HG02571 (cell line): ENCODE data around the gene DVL2.
"Not testable (repeated sequence)": the region's sequence is repeated elsewhere in the genome, so short reads cannot be mapped to it uniquely, and the experiment has no call there.

Experiments used
- ATAC-seq: cut with Tn5 transposase; IDR thresholded peaks from one replicate; pipeline ENCODE4 v1.9.1; 2021; ENCODE audit warnings: mild to moderate bottlenecking, moderate library complexity; ENCODE audit not compliant: unreplicated experiment

Gene DVL2

DNA sequence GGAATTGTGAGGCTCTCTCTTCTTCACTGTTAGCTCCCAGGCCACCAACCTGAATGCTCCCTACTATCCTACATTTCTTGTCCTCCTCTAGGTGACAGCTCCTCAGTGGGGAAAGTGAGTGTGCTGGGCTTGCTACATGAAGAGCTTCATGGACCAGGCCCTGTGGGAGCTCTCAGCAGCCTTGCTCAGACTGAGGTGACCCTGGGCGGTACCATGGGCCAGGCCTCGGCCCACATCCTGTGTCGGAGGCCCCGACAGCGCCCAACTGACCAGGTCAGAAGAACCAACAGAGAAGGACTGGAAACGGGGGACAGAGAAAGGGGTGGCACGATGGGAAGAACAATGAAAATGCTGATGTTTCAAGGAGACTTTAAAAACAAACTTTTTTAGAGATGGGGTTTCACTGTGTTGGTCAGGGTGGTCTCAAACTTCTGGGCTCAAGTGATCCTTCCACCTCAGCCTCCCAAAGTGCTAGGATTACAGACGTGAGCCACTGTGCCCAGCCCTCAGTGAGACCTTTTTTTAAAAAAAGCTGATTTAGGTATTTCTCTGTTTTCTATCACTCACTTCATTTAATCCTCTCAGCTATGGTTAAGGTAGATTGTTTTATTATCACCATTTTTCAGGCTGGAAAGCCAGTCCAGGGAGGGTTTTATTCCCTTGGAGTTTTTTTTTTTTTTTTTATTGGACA lies 22.6 kb upstream of the DVL2 start:
- ATAC-seq, result no peak

DNA sequence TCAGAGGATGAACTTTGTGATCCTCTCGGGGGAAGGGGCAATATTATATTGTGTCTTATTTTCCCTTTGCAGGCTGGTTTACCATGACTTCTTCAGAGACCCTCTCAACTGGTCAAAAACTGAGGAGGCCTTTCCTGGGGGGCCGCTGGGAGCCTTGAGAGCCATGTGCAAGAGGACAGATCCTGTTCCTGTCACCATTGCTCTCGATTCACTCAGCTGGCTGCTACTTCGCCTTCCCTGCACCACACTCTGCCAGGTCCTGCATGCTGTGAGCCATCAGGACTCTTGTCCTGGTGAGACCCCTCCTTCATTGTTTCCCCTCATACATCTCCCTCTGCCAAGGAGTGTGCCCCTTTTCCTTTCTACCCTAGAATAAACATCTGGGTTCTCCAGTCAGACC lies 20.2 kb upstream of the DVL2 start:
- no peak for ATAC-seq

- no peak for ATAC-seq
Observed at GRCh38 chr17:7253082-7253481, 18.8 kb upstream of the DVL2 start.

GRCh38 chr17:7252176-7253043 lies 18.1 kb upstream of the DVL2 start, which contains the start of gene ELP5:
Gene ELP5, plus strand, starts transcription at chr17:7252215. Its CDS starts 336 bp downstream, at chr17:7252551.
- peak; percentile 47 for ATAC-seq

DNA sequence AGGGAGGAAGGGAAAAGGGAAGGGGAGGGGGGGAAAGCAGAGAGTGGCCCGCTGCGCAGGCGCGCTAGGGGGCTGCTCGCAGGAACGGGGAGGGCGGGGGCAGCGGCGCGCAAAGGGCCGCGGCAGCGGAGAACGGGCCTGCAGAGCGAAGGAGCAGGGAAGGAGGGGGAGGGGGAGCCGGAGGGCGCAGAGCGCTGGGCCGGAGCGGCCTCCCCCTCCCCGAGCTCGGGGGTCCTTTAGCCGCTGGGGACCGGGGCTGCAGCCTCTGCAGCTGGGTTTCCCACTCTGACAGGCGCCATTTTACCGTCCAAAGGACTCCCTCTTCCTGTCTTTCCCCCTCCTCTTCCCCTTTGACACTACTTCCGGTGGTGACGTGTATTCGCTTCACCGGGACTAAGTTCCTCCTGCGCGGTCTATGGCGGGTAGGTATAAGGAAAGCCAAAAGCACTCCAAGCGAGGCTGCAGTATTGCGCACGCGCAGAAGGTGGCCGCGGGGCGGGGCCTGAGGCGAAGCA lies 17.4 kb upstream of the DVL2 start, which contains the start of gene CTDNEP1:
Gene CTDNEP1 (minus strand): TSS at position 74 of the 515 bp plus-strand sequence. CDS start 438 bp downstream, outside the sequence.
- peak; percentile 89 for ATAC-seq

DNA sequence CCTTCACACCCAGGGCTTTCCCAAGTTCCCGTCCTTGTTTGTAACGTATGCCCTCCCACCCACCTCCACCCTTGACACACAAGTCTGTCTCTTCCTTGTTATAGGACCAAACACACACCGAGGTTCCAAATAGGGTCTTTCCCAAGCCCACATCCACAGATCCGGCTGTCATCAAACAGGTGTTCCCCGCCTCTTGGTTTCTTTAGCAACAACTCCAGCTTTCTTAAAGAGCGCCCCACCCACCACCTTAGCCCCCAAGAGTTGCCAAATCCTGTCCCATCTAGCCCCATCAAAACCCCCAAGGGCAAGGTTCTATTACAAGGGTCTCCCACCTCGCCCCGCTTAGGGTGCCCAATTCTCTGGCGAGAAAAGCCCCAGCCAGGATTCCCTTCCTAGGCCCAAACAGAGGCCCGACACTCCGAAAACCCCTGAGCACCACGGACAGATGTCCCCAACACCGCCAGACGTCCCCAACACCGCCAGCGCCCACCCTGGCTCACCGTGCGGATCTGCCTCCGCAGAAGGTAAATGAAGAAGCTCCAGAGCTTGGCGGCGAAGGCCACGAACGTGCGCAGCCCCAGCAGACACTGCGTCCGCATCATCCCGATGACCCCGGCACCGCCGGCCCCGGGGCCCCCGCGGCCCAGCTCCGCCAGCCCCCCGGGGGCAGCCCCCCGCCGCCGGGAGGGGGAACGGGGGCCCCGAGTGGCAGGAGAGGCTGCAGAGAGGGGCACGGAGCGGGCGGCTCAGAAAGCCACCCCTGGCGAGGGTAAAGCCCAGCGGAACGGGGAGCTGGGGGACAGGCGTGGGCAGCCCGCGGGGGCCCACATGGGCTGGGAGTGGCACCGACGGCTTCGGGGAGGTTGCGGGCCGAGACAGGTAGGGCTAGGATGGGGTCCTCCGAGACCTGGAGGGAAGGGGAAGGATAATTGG lies 16.6 kb upstream of the DVL2 start:
- ATAC-seq, result no peak

GRCh38 chr17:7249830-7250229 lies 15.5 kb upstream of the DVL2 start:
- ATAC-seq, result no peak

GRCh38 chr17:7249214-7249613 lies 14.9 kb upstream of the DVL2 start:
- no peak for ATAC-seq

DNA sequence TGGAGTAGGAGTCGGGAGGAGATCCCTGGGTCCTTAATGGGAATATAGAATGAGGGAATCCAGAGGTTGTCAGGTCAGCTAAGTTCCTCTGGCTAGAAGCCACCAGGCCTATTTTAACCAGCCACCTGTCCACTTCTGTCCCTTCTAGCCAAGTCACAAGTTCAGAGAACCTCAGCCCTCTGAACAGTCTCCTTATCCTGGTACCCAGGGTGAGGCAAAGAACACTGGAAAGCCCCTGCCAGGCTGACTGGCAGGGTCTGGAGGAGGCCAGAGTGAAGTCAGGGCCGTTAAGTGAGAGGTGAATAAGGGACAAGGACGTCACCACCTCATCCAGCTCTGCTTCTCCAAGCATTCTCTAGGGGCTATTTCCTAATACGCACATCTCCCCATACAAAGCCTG lies 14.5 kb upstream of the DVL2 start:
- ATAC-seq, result no peak

- ATAC-seq, result no peak
Observed at GRCh38 chr17:7246779-7247178, 12.5 kb upstream of the DVL2 start.

- ATAC-seq, result not testable (repeated sequence)
Observed at GRCh38 chr17:7243838-7244237, 9.5 kb upstream of the DVL2 start.

DNA sequence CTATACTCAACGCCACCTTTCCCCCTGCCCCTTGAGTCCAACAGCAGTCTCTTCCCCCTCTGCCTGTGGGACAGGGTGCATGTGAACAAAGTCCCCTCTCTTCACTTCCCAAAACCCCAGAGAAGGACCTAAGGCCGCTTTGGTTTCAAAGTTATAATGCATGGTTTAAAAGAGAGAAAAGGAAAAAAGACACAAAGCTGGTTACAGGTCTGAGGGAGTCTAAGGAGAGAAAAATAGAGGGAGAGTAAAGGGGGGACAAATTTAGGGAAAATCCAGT lies 9.1 kb upstream of the DVL2 start:
- no peak for ATAC-seq

- ATAC-seq, result peak; percentile 38
Observed at GRCh38 chr17:7242717-7243452, 8.6 kb upstream of the DVL2 start.

DNA sequence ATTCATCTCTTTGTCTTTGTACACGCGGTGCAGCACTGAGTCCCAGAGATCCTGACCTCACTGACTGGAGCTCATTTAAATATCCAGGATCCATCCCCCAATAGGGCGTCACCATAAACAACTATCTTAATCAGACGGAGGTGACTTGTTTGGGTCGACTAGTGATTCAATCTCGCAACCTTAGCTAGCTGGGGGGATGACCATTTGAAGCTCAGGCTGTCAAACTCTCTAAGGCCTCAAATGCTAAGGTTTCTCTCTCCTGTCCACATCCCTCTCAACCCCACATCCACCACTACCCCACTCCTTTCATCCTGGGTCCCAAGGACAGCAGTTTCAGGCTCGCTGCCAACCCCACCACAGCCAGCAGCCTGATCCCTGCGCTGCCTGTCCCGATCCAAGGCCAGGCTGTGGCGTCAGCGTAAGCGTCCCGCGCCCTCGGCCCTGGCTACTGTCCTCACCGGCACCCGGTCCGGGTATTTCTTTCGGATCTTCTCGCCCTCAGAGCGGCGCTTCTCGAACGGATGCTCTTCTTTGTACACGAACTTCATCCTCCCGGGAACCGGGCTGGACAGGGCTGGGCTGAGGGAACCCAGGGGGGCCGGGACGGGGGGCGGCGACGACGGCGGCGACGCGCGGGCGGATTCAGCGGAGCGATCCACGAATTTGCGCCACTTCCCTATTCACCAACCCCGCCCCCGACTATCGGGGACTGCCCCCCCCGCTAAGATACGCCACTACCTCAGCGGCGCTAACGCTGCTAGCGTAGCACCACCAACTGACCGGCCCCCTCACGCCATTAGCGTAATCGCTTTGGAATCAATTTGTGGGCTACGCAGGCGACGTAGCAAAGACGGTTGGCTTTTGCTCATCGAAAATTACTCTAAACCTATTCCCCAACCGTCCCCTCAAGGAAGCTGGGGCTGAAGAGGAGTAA lies 7.7 kb upstream of the DVL2 start, which contains the start of gene GABARAP:
Gene GABARAP (minus strand): TSS at position 667 of the 934 bp plus-strand sequence. CDS start 119 bp downstream, at position 548.
- no peak for ATAC-seq

GRCh38 chr17:7241090-7241733 lies 6.9 kb upstream of the DVL2 start:
- ATAC-seq, result no peak

DNA sequence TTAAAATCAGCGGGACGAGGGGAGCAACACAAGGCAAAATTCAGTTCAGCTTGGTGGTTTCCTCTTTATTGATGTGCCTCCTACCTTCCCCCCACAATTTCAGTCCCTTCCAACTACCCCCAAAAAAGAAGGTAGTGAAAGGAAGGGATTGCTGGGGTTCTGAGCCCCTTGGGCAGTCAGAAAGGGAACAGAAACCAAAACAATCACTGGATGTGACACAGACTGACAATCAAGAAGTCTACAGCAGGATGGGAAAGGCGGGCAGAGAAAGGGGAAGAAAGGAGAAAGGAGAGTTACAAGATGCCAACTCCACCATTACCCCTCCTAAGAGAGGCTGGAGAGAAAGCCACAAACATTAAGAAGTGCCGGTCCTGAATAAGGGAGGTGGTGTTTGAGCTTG lies 6.1 kb upstream of the DVL2 start:
- ATAC-seq, result no peak

GRCh38 chr17:7239091-7240027 lies 5.0 kb upstream of the DVL2 start, which contains the start of gene PHF23:
Gene PHF23, minus strand, starts transcription at chr17:7239457. Its CDS starts 178 bp downstream, at chr17:7239279.
- peak; percentile 48 for ATAC-seq
